ENCODE results near the gene LHX3. TPM values are rescaled to one million over a fixed set of nuclear protein-coding genes. Genes with fewer than 3 reads are reported as not detected.

LHX3 gene
- total and polyA plus RNA-seq, 2 donors (not counting 1 experiment from before 2014, with no cell fraction given) = not detected

DNA sequence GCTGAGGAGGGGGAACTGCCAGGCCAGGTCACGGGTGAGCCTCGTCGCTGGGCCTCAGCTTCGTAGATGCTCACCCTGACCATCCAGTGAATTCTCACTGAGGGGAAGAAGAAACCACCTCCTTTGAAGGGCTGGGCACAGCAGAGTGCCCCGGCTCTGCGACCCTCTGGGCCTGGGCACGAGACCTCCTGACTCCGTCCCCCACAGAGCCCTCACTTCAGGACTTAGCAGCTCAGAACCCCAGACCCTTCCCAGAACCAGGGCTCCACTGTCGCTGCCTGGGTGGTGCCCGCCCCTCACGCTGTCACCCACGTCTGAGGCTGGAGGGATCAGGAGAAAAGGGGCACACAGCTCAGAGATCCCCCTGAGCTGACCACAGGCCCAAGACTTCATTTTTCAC is 52.0 kb downstream of the LHX3 start:
- DNase-seq (ENCODE audit: low read depth in 2 of 2) = no peak
- H3K36me3 ChIP-seq (ENCODE audit: control insufficient read depth, insufficient read depth, low read length) = no peaks in the 10 kb centered on the region
- H3K9me3 ChIP-seq (ENCODE audit: control insufficient read depth, insufficient read depth, low read depth, low read length) = no peaks in the 10 kb centered on the region
- H3K9ac ChIP-seq (ENCODE audit: insufficient read depth, low read length) = no peak overlapping the region
- no peak overlapping the region for H3K4me3 ChIP-seq (replicated peaks in 1 of 4; ENCODE audit: control extremely low read depth in 1 of 4, insufficient read depth in 1 of 4, low read depth in 3 of 4, low read length in 4 of 4)
- no peaks in the 10 kb centered on the region for H3K4me1 ChIP-seq (ENCODE audit: control insufficient read depth, extremely low read depth, insufficient read depth, low read length)
- TF ChIP-seq CTCF (conservative IDR thresholded peaks at IDR 0.05 in 1 of 2, IDR thresholded peaks at IDR 0.05 in 1 of 2; ENCODE audit: low read depth in 1 of 2, low read length in 2 of 2) (no peak), EZH2 (IDR thresholded peaks at IDR 0.05; ENCODE audit: low read length, missing control alignments) (no peak)
- H3K27me3 ChIP-seq (ENCODE audit: control insufficient read depth, insufficient read depth, low read length) = peaks cover 10% of the 10 kb centered on the region
- no peak overlapping the region for H3K27ac ChIP-seq (ENCODE audit: insufficient read depth, low read length)
- H4K20me1 ChIP-seq (ENCODE audit: control insufficient read depth, extremely low read depth, insufficient read depth, low read length) = no peaks in the 10 kb centered on the region
- H3K4me2 ChIP-seq (ENCODE audit: extremely low read depth, insufficient read depth, low read length) = no peak overlapping the region
- H2AFZ ChIP-seq (ENCODE audit: low read length) = no peak overlapping the region
- H3K79me2 ChIP-seq (ENCODE audit: control insufficient read depth, insufficient read depth, low read length) = no peaks in the 10 kb centered on the region

DNA sequence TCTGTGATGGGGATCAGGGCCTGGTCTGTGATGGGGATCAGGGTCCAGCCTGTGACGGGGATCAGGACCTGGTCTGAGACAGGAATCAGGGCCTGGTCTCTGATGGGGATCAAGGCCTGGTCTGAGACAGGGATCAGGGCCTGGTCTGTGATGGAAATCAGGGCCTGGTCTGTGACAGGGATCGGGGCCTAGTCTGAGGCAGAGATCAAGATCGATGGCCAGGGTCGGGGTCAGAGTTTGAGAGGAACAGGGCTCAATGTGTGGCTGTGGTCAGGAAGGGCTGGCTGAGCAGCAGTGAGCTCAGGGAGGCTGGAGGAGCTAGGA is 52.4 kb downstream of the LHX3 start:
- Histone ChIP-seq H3K9me3 (ENCODE audit: control insufficient read depth, insufficient read depth, low read depth, low read length) (no peaks in the 10 kb centered on the region), H3K79me2 (ENCODE audit: control insufficient read depth, insufficient read depth, low read length) (no peaks in the 10 kb centered on the region), H3K27me3 (ENCODE audit: control insufficient read depth, insufficient read depth, low read length) (peaks cover 10% of the 10 kb centered on the region), H2AFZ (ENCODE audit: low read length) (no peak overlapping the region), H3K36me3 (ENCODE audit: control insufficient read depth, insufficient read depth, low read length) (no peaks in the 10 kb centered on the region), H4K20me1 (ENCODE audit: control insufficient read depth, extremely low read depth, insufficient read depth, low read length) (no peaks in the 10 kb centered on the region), H3K4me2 (ENCODE audit: extremely low read depth, insufficient read depth, low read length) (no peak overlapping the region), H3K9ac (ENCODE audit: insufficient read depth, low read length) (no peak overlapping the region), H3K4me3 (replicated peaks in 1 of 4; ENCODE audit: control extremely low read depth in 1 of 4, insufficient read depth in 1 of 4, low read depth in 3 of 4, low read length in 4 of 4) (no peak overlapping the region), H3K4me1 (ENCODE audit: control insufficient read depth, extremely low read depth, insufficient read depth, low read length) (no peaks in the 10 kb centered on the region), H3K27ac (ENCODE audit: insufficient read depth, low read length) (no peak overlapping the region)
- no peak for DNase-seq (ENCODE audit: low read depth in 2 of 2)
- no peak for TF ChIP-seq EZH2 (IDR thresholded peaks at IDR 0.05; ENCODE audit: low read length, missing control alignments)
- TF ChIP-seq CTCF (conservative IDR thresholded peaks at IDR 0.05 in 1 of 2, IDR thresholded peaks at IDR 0.05 in 1 of 2; ENCODE audit: low read depth in 1 of 2, low read length in 2 of 2) = no peak

DNA sequence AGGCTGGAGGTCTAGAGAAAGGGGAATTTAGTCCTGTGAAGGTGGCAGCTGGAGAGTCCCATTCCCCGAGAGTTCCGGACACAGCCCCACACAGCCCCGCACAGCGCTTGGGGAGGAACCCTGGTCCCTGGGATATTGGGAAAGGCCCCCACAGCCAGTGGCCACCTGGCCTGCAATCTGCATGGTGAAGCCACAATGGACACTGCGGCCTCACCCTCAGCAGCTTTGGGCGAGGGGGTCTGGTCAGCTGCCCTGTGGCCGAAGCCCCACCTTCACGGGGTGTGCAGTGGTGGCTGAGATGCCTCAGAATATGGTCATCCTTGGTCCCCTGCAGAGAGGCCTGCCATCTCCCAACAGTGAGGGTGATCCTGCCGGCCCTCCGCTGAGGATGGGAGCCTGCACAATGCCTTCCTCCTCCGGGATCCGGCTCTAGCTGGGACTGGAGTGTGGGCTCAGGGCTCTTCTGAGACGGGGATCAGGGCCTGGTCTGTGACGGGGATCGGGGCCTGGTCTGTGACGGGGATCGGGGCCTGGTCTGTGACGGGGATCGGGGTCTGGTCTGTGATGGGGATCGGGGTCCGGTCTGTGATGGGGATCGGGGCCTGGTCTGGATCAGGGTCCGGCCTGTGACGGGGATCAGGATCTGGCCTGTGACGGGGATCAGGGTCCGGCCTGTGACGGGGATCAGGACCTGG is 52.9 kb downstream of the LHX3 start:
- H3K79me2 ChIP-seq (ENCODE audit: control insufficient read depth, insufficient read depth, low read length) = no peaks in the 10 kb centered on the region
- H3K27ac ChIP-seq (ENCODE audit: insufficient read depth, low read length) = no peak overlapping the region
- H3K9me3 ChIP-seq (ENCODE audit: control insufficient read depth, insufficient read depth, low read depth, low read length) = no peaks in the 10 kb centered on the region
- no peaks in the 10 kb centered on the region for H3K36me3 ChIP-seq (ENCODE audit: control insufficient read depth, insufficient read depth, low read length)
- H2AFZ ChIP-seq (ENCODE audit: low read length) = no peak overlapping the region
- peaks cover 10% of the 10 kb centered on the region for H3K27me3 ChIP-seq (ENCODE audit: control insufficient read depth, insufficient read depth, low read length)
- no peaks in the 10 kb centered on the region for H4K20me1 ChIP-seq (ENCODE audit: control insufficient read depth, extremely low read depth, insufficient read depth, low read length)
- H3K4me3 ChIP-seq (replicated peaks in 1 of 4; ENCODE audit: control extremely low read depth in 1 of 4, insufficient read depth in 1 of 4, low read depth in 3 of 4, low read length in 4 of 4) = no peak overlapping the region
- TF ChIP-seq EZH2 (IDR thresholded peaks at IDR 0.05; ENCODE audit: low read length, missing control alignments) (no peak), CTCF (conservative IDR thresholded peaks at IDR 0.05 in 1 of 2, IDR thresholded peaks at IDR 0.05 in 1 of 2; ENCODE audit: low read depth in 1 of 2, low read length in 2 of 2) (no peak)
- no peaks in the 10 kb centered on the region for H3K4me1 ChIP-seq (ENCODE audit: control insufficient read depth, extremely low read depth, insufficient read depth, low read length)
- no peak overlapping the region for H3K9ac ChIP-seq (ENCODE audit: insufficient read depth, low read length)
- DNase-seq (ENCODE audit: low read depth in 2 of 2) = no peak
- H3K4me2 ChIP-seq (ENCODE audit: extremely low read depth, insufficient read depth, low read length) = no peak overlapping the region
